ENCODE data around the gene UPK1A. TPM values are rescaled to one million over a fixed set of nuclear protein-coding genes. Genes with fewer than 3 reads are reported as not detected.

The UPK1A gene
- 0.08 TPM in 1 of 2 replicates, not detected in the other for total RNA-seq (ENCODE audit: low replicate concordance)

DNA sequence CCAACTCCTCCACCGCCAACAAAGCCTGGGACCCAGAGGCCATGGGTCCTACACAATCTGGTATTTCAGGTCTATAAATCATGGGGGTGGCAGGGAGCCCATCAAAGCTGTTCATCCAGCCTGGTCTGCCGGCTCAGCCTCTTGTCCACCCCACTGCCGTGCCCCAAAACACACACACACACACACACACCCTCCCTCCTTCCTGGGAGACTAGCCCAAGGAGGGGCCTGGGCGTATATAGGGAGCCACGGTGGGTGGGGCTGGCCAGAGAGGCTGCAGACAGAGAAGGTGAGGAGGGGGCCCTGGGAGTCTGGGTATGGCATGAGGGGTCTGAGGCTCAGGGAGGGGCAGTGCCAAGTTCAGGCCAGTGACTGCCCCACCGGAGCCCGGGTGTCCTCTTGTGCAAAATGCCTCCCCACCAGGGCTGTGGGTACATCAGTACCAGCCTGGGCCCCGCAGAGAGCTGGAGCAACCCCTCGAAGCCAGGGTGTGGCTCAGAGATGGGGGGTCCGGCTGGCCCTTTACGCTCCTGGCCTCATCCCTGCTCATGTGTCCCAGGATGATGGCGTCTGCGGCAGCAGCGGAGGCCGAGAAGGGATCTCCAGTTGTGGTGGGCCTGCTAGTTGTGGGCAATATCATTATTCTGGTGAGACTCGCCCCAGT is at the start of gene UPK1A:
TSS of gene UPK1A (plus strand) at position 267 of the 663 bp plus-strand sequence. CDS start at position 563, 296 bp downstream.

DNA sequence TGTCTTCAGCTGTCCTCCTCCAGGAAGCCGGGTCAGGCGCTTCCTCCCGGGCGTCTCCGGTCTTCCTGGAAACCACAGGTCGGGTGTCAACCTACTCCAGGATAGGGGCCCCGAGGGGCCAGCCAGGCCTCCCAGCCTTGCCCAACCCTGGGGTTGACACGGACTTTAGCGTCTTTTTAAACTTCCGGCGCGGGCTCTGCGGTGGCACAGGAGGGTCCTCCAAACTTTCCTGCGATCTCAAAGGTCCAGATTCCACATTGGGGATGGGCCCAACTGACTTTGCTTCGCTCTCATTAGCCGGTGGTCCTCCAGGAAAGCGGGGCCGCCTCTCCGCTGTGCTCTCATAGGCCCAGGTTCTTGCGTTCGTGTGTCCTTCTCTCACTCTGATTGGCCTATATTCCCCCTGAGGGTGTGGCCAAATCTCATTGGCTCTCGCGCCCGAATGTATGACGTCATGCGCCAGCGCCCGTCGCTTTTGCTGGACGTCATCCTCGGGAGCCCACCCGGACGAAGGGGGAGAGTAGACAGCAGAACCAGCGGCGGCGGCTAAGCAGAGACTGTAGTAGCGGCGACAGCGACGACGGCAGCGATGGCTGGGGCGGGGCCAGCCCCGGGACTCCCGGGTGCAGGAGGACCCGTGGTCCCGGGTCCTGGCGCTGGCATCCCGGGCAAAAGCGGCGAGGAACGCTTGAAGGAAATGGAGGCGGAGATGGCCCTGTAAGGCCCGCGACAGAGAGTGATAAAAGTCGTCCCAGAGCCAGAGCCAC is 37.6 kb upstream of the UPK1A start, which contains the start of gene RBM42:
TSS of gene RBM42 (plus strand) at position 472 of the 767 bp plus-strand sequence. CDS start at position 590, 118 bp downstream.

DNA sequence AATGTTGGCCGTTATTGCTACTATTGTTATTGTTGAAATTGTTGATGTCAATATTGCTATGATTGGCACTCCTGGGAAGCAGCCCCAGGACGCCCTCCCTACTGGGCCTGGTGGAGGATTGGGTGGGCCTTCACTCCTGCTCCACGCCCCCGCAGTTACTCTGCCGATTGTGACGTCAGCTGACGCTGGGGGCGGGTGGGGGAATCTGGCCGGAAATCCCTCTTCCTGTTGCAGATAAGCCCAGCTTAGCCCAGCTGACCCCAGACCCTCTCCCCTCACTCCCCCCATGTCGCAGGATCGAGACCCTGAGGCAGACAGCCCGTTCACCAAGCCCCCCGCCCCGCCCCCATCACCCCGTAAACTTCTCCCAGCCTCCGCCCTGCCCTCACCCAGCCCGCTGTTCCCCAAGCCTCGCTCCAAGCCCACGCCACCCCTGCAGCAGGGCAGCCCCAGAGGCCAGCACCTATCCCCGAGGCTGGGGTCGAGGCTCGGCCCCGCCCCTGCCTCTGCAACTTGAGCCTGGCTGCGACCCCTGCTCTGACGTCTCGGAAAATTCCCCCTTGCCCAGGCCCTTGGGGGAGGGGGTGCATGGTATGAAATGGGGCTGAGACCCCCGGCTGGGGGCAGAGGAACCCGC is 24.7 kb upstream of the UPK1A start, which contains the start of gene ETV2:
TSS of gene ETV2 (plus strand) at position 231 of the 637 bp plus-strand sequence. CDS start 716 bp downstream, outside the sequence.

DNA sequence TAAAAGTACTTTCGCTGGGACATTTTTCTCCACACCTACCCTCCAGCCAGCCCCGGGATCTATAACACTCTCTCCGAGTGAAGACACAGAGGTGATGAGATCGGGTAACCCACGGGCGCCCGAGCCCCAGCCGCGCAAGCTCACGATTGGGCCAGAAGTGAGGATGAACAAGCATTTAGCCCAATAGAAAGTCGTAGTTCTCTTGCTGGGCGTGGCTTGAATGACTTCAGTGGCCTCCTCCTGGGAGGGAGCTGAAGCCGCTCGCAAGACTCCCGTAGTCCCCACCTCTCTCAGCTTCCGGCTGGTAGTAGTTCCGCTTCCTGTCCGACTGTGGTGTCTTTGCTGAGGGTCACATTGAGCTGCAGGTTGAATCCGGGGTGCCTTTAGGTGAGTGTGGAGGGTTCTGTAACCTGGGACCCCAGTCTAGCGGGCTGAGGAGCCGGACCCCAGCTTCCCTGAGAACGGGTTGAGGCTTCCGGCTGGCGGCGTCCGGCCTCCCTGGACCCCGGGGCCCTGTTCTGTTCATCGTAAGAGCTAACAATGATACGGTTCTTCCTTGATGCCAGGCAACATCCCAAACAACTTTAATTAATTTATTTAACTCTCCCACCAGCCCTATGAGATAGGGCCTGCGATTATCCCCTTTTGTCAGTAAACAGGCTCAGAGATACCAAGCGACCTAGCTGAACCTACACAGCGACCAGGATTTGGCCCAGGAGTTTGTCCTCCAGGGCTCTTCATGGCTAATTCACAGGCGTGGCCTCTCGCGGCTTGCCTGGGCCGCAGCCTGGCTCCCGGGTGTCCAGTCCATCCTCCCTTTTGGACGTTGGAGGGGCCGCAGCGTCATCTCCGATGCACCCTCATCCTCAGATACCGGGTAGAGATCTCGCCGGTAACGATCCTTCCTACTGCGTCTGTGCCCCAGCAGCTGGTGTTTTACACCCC is 18.0 kb upstream of the UPK1A start, which contains the start of gene COX6B1:
TSS of gene COX6B1 (plus strand) at position 307 of the 945 bp plus-strand sequence. CDS start 2,921 bp downstream, outside the sequence.

DNA sequence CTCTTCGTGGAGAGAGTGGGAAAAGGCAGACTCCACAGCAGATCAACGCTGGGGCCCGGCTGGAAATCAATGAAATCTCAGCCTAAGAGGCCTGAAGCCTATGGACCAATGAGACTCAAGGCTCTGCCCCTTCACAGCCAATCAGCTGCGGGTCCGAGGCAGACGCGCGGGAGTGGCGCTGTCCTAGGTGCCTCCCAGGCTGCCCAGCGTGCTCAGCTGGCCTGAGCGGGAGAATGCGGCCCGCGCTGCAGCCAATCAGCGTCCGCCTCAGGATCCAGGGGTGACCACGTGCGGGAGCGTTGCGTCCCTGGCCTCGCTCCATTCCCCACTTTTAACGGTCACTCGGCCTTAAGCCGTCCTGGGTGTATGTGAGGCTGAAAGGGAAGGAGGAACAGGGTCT is 37.9 kb downstream of the UPK1A start, which contains the start of gene ZBTB32:
TSS of gene ZBTB32 (plus strand) at position 341 of the 400 bp plus-strand sequence. CDS start 10,069 bp downstream, outside the sequence.

DNA sequence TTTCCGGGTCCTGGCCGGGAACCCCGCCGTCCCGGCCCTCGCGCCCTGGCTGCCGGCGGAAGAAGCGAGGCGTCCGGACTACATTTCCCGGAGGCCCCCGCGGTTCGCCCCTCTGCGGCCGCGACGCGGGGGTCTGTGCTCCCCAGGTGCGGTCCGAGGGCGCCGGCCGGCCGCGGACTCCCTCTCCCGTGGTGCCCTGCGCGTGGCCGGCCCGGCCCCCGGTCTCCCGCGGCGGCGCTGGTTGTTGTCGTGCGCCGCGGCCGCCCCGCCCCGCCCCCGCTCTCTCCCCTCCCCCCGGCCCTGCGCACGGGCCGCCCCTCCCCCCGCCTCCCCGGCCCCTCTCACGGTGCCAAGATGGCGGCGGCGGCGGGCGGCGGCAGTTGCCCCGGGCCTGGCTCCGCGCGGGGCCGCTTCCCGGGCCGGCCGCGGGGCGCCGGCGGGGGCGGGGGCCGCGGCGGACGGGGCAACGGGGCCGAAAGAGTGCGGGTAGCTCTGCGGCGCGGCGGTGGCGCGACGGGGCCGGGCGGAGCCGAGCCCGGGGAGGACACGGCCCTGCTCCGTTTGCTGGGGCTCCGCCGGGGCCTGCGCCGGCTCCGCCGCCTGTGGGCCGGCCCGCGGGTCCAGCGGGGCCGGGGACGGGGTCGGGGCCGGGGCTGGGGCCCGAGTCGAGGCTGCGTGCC is 51.5 kb downstream of the UPK1A start, which contains the start of gene KMT2B:
TSS of gene KMT2B (plus strand) at position 339 of the 680 bp plus-strand sequence. CDS start at position 355, 16 bp downstream.

Other genes with a start within 250 kb of the UPK1A start
- not detected in 2 replicates for gene FFAR2, start 218.3 kb upstream of the UPK1A start, total RNA-seq (ENCODE audit: low replicate concordance)
- gene KRTDAP, start 176.1 kb upstream of the UPK1A start, total RNA-seq (ENCODE audit: low replicate concordance), result not detected in 2 replicates
- 0.38 and 49.4 TPM in 2 replicates for gene DMKN, start 152.9 kb upstream of the UPK1A start, total RNA-seq (ENCODE audit: low replicate concordance)
- gene SBSN, start 138.2 kb upstream of the UPK1A start, total RNA-seq (ENCODE audit: low replicate concordance), result 0.23 and 235 TPM in 2 replicates
- not detected in 2 replicates for gene GAPDHS, start 133.1 kb upstream of the UPK1A start, total RNA-seq (ENCODE audit: low replicate concordance)
- gene TMEM147, start 120.9 kb upstream of the UPK1A start, total RNA-seq (ENCODE audit: low replicate concordance), result 81.6 and 151 TPM in 2 replicates
- not detected in 2 replicates for gene ATP4A, start 102.9 kb upstream of the UPK1A start, total RNA-seq (ENCODE audit: low replicate concordance)
- gene PMIS2, start 80.3 kb upstream of the UPK1A start, total RNA-seq (ENCODE audit: low replicate concordance), result not detected in 2 replicates
- gene HAUS5, start 53.8 kb upstream of the UPK1A start, total RNA-seq (ENCODE audit: low replicate concordance), result 1.9 and 6.3 TPM in 2 replicates
- gene RBM42, start 37.5 kb upstream of the UPK1A start, total RNA-seq (ENCODE audit: low replicate concordance), result 20.2 and 35.9 TPM in 2 replicates
- gene ETV2, start 24.8 kb upstream of the UPK1A start, total RNA-seq (ENCODE audit: low replicate concordance), result 0.23 and 0.47 TPM in 2 replicates
- gene COX6B1, start 18.2 kb upstream of the UPK1A start, total RNA-seq (ENCODE audit: low replicate concordance), result 541 and 559 TPM in 2 replicates
- not detected in 2 replicates for gene ZBTB32, start 38.0 kb downstream of the UPK1A start, total RNA-seq (ENCODE audit: low replicate concordance)
- gene KMT2B, start 51.5 kb downstream of the UPK1A start, total RNA-seq (ENCODE audit: low replicate concordance), result 3.3 and 4.0 TPM in 2 replicates
- 0.60 and 2.1 TPM in 2 replicates for gene IGFLR1, start 75.9 kb downstream of the UPK1A start, total RNA-seq (ENCODE audit: low replicate concordance)
- 4.9 and 6.1 TPM in 2 replicates for gene U2AF1L4, start 78.9 kb downstream of the UPK1A start, total RNA-seq (ENCODE audit: low replicate concordance)
- gene PSENEN, start 79.1 kb downstream of the UPK1A start, total RNA-seq (ENCODE audit: low replicate concordance), result 2.9 and 17.7 TPM in 2 replicates
- gene LIN37, start 82.1 kb downstream of the UPK1A start, total RNA-seq (ENCODE audit: low replicate concordance), result 4.4 and 13.0 TPM in 2 replicates
- 12.2 and 44.7 TPM in 2 replicates for gene HSPB6, start 90.5 kb downstream of the UPK1A start, total RNA-seq (ENCODE audit: low replicate concordance)
- 0.47 and 3.0 TPM in 2 replicates for gene PROSER3, start 91.7 kb downstream of the UPK1A start, total RNA-seq (ENCODE audit: low replicate concordance)
- 1.7 and 2.2 TPM in 2 replicates for gene ARHGAP33, start 109.0 kb downstream of the UPK1A start, total RNA-seq (ENCODE audit: low replicate concordance)
- gene PRODH2, start 146.3 kb downstream of the UPK1A start, total RNA-seq (ENCODE audit: low replicate concordance), result not detected in 2 replicates
- gene NPHS1, start 186.0 kb downstream of the UPK1A start, total RNA-seq (ENCODE audit: low replicate concordance), result not detected in 2 replicates
- not detected in 2 replicates for gene KIRREL2, start 190.4 kb downstream of the UPK1A start, total RNA-seq (ENCODE audit: low replicate concordance)
- gene APLP1, start 202.1 kb downstream of the UPK1A start, total RNA-seq (ENCODE audit: low replicate concordance), result 2.1 and 18.6 TPM in 2 replicates
- gene NFKBID, start 234.0 kb downstream of the UPK1A start, total RNA-seq (ENCODE audit: low replicate concordance), result 2.2 and 7.1 TPM in 2 replicates
- 0.60 and 4.6 TPM in 2 replicates for gene HCST, start 236.0 kb downstream of the UPK1A start, total RNA-seq (ENCODE audit: low replicate concordance)
- not detected in 2 replicates for gene TYROBP, start 241.8 kb downstream of the UPK1A start, total RNA-seq (ENCODE audit: low replicate concordance)